Sigmoid colon (tissue), 7 donors: ENCODE results near the gene NSG2. TPM values are rescaled to one million over a fixed set of nuclear protein-coding genes. Genes with fewer than 3 reads are reported as not detected.

ENCODE experiments used
- DNase-seq: peaks from one replicate; pipeline ENCODE4 v3.0.0-alpha.2; 2019
- H3K27ac ChIP-seq, 4 donors: fragments of 200-600 bp; sonication (generic); one replicate each; pipeline ENCODE4 v1.5.1; 2016 to 2019; ENCODE audit warnings: mild to moderate bottlenecking in 1 of 4
- H3K27me3 ChIP-seq, 3 donors: fragments of 200-600 bp; sonication (generic); one replicate each; pipeline ENCODE4 v1.5.1; 2019; ENCODE audit warnings: mild to moderate bottlenecking in 1 of 3
- H3K36me3 ChIP-seq, 4 donors: fragments of 200-600 bp; sonication (generic); one replicate each; pipeline ENCODE4 v1.5.1; 2016 to 2019
- H3K4me1 ChIP-seq, 4 donors: fragments of 200-600 bp; sonication (generic); one replicate each; pipeline ENCODE4 v1.5.1; 2017 to 2019
- H3K4me3 ChIP-seq, 4 donors: fragments of 200-600 bp; sonication (generic); one replicate each; pipeline ENCODE4 v1.5.1; 2017 to 2019; ENCODE audit warnings: mild to moderate bottlenecking in 2 of 4, moderate library complexity in 1 of 4
- H3K9me3 ChIP-seq, 4 donors: fragments of 200-600 bp in 3 of 4; sonication (generic) in 3 of 4; one replicate each; pipeline versions ENCODE4 v1.5.1 to v1.6.1; 2013 to 2019
- CTCF ChIP-seq, 4 experiments: fragments of 450-650 bp in 3 of 4; fragments of 200-600 bp in 1 of 4; IDR thresholded peaks; one replicate each; pipeline ENCODE4 v1.5.1; 2016 to 2019; ENCODE audit warnings: antibody characterized with exemption in 4 of 4, mild to moderate bottlenecking in 3 of 4, moderate library complexity in 2 of 4
- EP300 ChIP-seq, 4 donors: sonication (generic); formaldehyde crosslinking; IDR thresholded peaks; one replicate each; pipeline ENCODE4 v1.6.1; 2017; ENCODE audit warnings: antibody characterized with exemption in 4 of 4
- POLR2A ChIP-seq, 2 donors: fragments of 450-650 bp; IDR thresholded peaks; one replicate each; pipeline ENCODE4 v1.6.1; 2016; ENCODE audit warnings: antibody characterized with exemption in 2 of 2, mild to moderate bottlenecking in 2 of 2, moderate library complexity in 2 of 2
- POLR2AphosphoS5 ChIP-seq, 4 donors: sonication (generic); formaldehyde crosslinking; IDR thresholded peaks; one replicate each; pipeline ENCODE4 v1.6.1; 2017; ENCODE audit warnings: antibody characterized with exemption in 4 of 4
- WGBS, 2 donors: extraction: QIAGEN DNeasy Blood & Tissue Kit; methylation state at CpG; one replicate each; pipeline ENCODE4 v1.1.7; 2013; 5-methylcytosine and 5-hydroxymethylcytosine counted together
- intact Hi-C: fragments of 100-400 bp; cut with DNase I; formaldehyde crosslinking; loops from one replicate; pipeline ENCODE4 v1.15.1; 2023
- polyA plus RNA-seq, 3 donors: library from polyadenylated mRNA; stranded (reverse); fragments of 200-250 nt; gene quantifications; one replicate each; pipeline ENCODE4 v1.2.3, GENCODE V29; 2013
- total RNA-seq, 4 donors: library from RNA; depleted of rRNA; stranded (reverse); fragments of >200 nt; gene quantifications; one replicate each; pipeline ENCODE4 v1.1.0, GENCODE V29; 2016
- donor health status: healthy with polysubstance abuse.
- donor health status: Bipolar disorder and iron deficiency.
- donor health status: healthy.

Gene NSG2
- total and polyA plus RNA-seq, 7 donors = 4.7 to 10.0 (median 4.9) TPM; not detected in 2

GRCh38 chr5:174022384-174023095, 23.0 kb upstream of the NSG2 start:
- Histone ChIP-seq H3K9me3 (no peaks in the 10 kb centered on the region), H3K4me1 (no peaks in the 10 kb centered on the region), H3K27me3 (no peaks in the 10 kb centered on the region), H3K4me3 (no peak overlapping the region), H3K27ac (no peak overlapping the region), H3K36me3 (no peaks in the 10 kb centered on the region)
- intact Hi-C loops = no loop called here
- DNase-seq = no peak
- no peak for TF ChIP-seq POLR2A (IDR thresholded peaks at IDR 0.05)
- TF ChIP-seq POLR2AphosphoS5 (IDR thresholded peaks at IDR 0.05) = no peak
- WGBS, 2 donors = 50 to 68% methylated on average over 4 of the region's 4 CpGs

GRCh38 chr5:174030286-174030685, 15.2 kb upstream of the NSG2 start:
- 82 to 89% methylated on average over 2 of the region's 2 CpGs for WGBS, 2 donors
- Histone ChIP-seq H3K4me3 (no peak overlapping the region), H3K9me3 (peaks cover 0 to 8% (median 4%) of the 10 kb centered on the region in 4 donors), H3K36me3 (no peaks in the 10 kb centered on the region), H3K4me1 (no peaks in the 10 kb centered on the region), H3K27me3 (no peaks in the 10 kb centered on the region), H3K27ac (no peak overlapping the region)
- no peak for DNase-seq
- TF ChIP-seq EP300 (IDR thresholded peaks at IDR 0.05) (no peak), POLR2A (IDR thresholded peaks at IDR 0.05) (no peak), CTCF (IDR thresholded peaks at IDR 0.05) (no peak), POLR2AphosphoS5 (IDR thresholded peaks at IDR 0.05) (no peak)
- intact Hi-C loops = no loop called here

GRCh38 chr5:174044466-174045254, 846 bp upstream of the NSG2 start:
- DNase-seq = no peak
- H3K36me3 ChIP-seq = no peaks in the 10 kb centered on the region
- TF ChIP-seq POLR2A (IDR thresholded peaks at IDR 0.05) (no peak), CTCF (IDR thresholded peaks at IDR 0.05) (no peak), EP300 (IDR thresholded peaks at IDR 0.05) (no peak), POLR2AphosphoS5 (IDR thresholded peaks at IDR 0.05) (no peak)
- no peak overlapping the region for H3K4me3 ChIP-seq
- no peaks in the 10 kb centered on the region for H3K4me1 ChIP-seq
- WGBS, 2 donors = 65 to 78% methylated on average over 6 of the region's 6 CpGs
- peaks cover 0 to 9% (median 0%) of the 10 kb centered on the region in 3 donors for H3K27me3 ChIP-seq
- H3K27ac ChIP-seq = no peak overlapping the region
- intact Hi-C loops = no loop called here
- H3K9me3 ChIP-seq = no peaks in the 10 kb centered on the region

DNA sequence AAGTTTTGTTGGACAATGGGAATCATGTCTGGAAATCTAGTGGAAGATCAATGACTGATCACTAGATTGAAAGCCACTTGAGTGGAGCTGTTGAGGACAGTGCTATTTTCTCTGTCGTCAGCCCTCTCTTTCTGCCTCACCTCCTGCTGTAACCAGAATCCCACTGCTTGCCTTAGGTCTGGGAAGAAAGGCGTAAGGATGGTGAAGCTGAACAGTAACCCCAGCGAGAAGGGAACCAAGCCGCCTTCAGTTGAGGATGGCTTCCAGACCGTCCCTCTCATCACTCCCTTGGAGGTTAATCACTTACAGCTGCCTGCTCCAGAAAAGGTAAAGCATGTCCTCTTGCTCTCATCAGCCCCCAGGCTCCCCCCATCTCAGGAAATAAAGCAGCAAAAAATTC, 1.1 kb downstream of the NSG2 start:
- Histone ChIP-seq H3K27me3 (peaks cover 0 to 5% (median 0%) of the 10 kb centered on the region in 3 donors), H3K4me1 (no peaks in the 10 kb centered on the region), H3K4me3 (no peak overlapping the region), H3K9me3 (no peaks in the 10 kb centered on the region), H3K36me3 (no peaks in the 10 kb centered on the region), H3K27ac (no peak overlapping the region)
- 76 to 78% methylated on average over 5 of the region's 5 CpGs for WGBS, 2 donors
- TF ChIP-seq POLR2AphosphoS5 (IDR thresholded peaks at IDR 0.05) = no peak
- TF ChIP-seq EP300 (IDR thresholded peaks at IDR 0.05) = no peak
- TF ChIP-seq POLR2A (IDR thresholded peaks at IDR 0.05) = no peak
- no peak for TF ChIP-seq CTCF (IDR thresholded peaks at IDR 0.05)
- no peak for DNase-seq
- intact Hi-C loops = no loop called here

DNA sequence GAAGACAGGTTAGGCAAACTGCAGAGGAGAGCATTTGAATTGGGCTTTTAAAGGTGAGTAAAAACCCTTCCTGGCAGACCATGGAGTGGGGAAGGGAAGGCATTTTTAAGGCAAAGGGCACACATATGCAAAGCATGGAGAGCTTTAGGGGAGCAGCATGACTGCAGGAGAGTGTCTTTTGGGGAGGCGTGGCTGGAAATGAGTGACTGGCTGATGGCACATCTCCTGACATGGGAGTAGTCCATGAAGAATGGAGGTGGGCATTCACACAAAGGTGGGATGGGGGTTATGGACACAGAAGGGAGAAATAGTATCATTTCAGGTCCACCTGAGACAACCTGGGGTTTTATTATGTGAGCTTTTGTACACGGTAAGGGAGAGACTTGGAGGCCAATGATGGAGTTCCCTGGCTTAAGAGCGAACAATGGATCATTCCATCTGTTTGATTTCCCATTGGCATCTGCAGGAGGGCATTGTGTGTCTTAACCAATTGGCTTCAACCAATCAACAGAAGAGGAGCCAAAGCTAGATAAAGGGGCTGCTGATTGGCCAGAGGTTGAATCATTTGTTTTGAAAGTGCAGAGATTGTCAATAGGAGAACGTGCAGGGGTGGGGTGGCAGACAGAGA, 2.1 kb downstream of the NSG2 start:
- Histone ChIP-seq H3K27ac (no peak overlapping the region), H3K27me3 (peaks cover 0 to 3% (median 0%) of the 10 kb centered on the region in 3 donors), H3K4me1 (no peaks in the 10 kb centered on the region), H3K9me3 (no peaks in the 10 kb centered on the region), H3K36me3 (no peaks in the 10 kb centered on the region), H3K4me3 (no peak overlapping the region)
- intact Hi-C loops = no loop called here
- 69 to 74% methylated on average over 4 of the region's 4 CpGs for WGBS, 2 donors
- TF ChIP-seq EP300 (IDR thresholded peaks at IDR 0.05) = no peak
- no peak for TF ChIP-seq POLR2A (IDR thresholded peaks at IDR 0.05)
- no peak for TF ChIP-seq POLR2AphosphoS5 (IDR thresholded peaks at IDR 0.05)
- no peak for TF ChIP-seq CTCF (IDR thresholded peaks at IDR 0.05)
- no peak for DNase-seq
